CD4-positive, alpha-beta T cell treated with Interleukin-2 at 100 ng/mL for 4 hours (primary cell): ENCODE results near the gene SEMA3C.
"Not testable (repeated sequence)": the region's sequence is repeated elsewhere in the genome, so short reads cannot be mapped to it uniquely, and the experiment has no call there.

Experiments
- DNase-seq: peaks from one replicate; pipeline ENCODE4 v3.0.0-alpha.2; 2020; ENCODE audit warnings: low spot score

Gene SEMA3C

DNA sequence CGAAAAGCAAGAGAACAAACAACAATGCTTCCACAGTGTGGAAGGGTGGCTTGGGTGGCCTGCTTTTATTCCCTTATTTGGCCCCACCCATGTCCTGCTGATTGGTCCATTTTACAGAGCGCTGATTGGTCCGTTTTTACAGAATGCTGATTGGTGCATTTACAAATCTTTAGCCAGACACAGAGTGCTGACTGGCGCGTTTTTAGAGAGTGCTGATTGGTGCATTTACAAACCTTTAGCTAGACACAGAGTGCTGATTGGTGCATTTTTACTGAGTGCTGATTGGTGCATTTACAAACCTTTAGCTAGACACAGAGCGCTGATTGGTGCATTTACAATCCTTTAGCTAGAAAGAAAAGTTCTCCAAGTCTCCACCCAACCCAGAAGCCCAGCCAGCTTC, 8.1 kb upstream of the SEMA3C start:
- DNase-seq, result not testable (repeated sequence)

- DNase-seq, result no peak
Observed at GRCh38 chr7:80924090-80924489, 5.2 kb upstream of the SEMA3C start.

- DNase-seq, result no peak
Observed at GRCh38 chr7:80923211-80923612, 4.4 kb upstream of the SEMA3C start.

DNA sequence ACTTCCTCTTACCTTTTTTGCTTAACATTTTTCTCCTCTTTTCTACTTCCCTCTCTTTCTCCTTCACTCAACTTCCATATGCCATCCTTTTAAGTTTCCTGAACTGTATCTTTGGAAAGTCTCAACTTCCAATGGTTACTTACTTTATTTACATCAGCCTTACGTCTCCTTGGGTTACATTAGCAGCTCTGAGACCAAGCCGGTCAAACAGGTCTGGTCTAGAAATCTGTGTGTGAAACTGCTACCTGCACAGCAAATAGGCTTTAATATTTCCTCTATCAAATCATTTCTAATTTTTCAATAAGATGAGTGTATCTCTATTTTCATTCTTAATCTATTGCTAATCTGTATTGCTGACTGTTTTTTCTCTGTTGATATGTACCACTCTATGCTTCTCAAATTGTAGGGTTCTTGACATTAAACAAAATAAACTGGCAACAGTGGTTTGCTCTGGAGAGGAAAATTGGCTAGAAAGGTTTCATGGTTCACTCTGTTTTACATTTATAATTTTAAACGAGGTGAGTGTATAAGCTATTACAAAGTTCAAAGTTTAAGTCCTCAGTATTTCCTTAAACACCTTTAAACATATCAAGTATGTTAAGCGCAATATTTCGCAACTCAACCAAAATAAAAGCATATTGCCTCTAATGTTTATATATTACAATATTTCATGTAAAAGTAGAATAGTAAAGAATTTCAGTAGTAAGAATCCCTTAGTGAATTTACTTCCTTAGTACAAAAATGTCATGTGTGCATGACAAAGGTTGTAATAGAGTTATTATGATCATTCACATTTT, 3.6 kb upstream of the SEMA3C start:
- no peak for DNase-seq

DNA sequence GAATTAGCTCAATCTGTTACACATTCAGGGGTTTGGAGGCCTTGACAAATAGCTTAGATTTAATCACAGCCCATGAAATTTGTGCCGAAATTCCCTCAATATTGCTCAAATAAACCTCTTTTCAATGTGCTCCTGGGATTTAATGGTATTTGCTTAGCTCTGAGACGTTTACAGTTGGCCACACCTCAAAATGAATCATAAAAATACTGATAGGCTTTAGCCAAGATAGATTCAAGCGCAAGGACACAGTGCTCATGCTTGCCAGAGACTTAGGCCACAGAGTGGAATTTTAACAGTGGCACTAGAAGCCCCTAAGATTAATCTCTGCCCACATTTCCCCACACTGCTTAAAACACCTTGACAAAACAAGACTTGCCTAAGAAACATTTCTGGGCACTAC, 2.3 kb upstream of the SEMA3C start:
- no peak for DNase-seq

- DNase-seq, result no peak
Observed at GRCh38 chr7:80918399-80918798, 452 bp downstream of the SEMA3C start.

- DNase-seq, result no peak
Observed at GRCh38 chr7:80916770-80917741, 1.8 kb downstream of the SEMA3C start.

DNA sequence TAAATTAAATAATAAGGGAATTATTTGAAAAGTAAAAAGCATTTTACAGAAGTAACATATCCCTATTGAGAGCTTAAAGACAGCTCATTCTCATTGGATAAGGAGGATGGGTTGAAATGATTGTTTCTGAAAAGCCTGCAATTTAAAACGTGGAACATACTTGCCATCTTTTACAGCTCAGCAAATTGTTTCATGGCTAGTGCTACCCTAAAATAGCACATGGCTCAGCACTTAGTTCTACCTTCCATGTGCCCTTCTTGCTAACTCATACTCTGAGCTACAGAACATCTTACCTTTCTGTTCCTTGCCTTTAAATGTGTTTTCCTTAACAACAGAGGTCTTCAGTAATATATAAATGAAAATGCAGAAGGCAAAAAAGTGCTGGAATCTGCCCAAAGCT, 8.6 kb downstream of the SEMA3C start:
- DNase-seq, result no peak

GRCh38 chr7:80908360-80908797, 10.5 kb downstream of the SEMA3C start:
- DNase-seq, result no peak

GRCh38 chr7:80907612-80908011, 11.2 kb downstream of the SEMA3C start:
- no peak for DNase-seq

GRCh38 chr7:80907141-80907601, 11.7 kb downstream of the SEMA3C start:
- no peak for DNase-seq

DNA sequence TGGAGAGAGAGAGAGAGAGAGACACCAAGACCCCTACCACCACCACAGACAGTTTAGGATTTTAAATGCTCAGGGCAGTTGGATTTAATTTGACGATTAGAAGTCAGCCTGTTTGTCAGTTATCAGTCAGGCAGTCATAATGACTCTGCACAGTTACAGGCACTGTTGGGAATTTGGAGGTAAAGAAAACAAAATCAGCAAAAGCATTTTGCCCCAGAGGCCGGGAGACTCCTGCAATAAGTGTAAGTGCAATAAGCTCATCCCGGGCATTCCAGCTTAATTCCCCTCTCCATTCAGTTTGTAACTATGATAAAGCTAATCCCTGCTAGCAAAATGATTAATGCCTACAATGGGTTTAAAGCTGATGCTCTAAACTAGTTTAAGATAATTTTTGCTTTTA, 13.5 kb downstream of the SEMA3C start:
- no peak for DNase-seq

GRCh38 chr7:80902716-80903308, 16.0 kb downstream of the SEMA3C start:
- no peak for DNase-seq

GRCh38 chr7:80902019-80902418, 16.8 kb downstream of the SEMA3C start:
- no peak for DNase-seq

DNA sequence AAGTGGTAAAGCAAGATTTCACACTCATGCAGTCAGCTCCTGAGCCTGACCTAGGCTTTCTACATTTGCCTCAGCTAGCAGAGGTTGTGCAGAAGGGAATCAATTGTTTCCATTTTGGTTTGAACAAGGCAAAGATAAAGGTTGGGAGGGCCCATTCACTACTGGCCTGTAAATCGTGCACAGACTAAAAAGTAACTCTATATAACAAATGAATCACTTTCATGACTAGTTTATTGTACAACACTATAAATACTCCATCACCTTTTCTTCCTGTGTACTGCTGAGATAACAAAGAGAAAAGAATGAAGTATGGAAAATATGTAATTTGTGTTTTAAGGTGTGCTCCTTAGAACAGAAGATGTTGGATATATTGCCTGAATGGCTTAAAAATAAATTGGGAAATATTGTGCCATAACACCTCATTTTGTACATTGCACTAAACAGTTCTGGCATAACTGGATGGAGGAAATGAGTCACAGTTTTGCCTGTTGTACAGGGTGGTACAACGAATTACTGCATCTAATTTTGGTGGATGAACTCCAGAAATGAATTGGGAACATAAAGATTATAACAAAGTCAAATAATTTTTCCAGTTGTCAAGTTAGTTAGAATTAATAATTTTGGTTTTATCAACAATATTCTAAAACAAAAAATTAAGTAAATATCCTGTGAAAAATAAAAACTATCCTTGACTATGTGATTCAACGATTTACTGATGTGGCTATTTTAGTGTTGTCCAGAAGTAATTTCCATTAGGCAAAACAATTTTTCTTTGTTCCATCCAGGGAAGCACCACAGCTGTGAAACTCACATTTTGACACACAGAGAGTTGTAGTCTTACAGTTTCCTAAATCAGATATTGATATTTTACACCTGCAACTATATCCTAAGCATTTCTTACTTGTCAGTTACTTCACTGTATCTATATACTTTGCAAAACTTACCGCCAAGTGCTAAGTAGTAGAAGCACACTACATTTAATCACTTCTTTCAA, 18.0 kb downstream of the SEMA3C start:
- no peak for DNase-seq

DNA sequence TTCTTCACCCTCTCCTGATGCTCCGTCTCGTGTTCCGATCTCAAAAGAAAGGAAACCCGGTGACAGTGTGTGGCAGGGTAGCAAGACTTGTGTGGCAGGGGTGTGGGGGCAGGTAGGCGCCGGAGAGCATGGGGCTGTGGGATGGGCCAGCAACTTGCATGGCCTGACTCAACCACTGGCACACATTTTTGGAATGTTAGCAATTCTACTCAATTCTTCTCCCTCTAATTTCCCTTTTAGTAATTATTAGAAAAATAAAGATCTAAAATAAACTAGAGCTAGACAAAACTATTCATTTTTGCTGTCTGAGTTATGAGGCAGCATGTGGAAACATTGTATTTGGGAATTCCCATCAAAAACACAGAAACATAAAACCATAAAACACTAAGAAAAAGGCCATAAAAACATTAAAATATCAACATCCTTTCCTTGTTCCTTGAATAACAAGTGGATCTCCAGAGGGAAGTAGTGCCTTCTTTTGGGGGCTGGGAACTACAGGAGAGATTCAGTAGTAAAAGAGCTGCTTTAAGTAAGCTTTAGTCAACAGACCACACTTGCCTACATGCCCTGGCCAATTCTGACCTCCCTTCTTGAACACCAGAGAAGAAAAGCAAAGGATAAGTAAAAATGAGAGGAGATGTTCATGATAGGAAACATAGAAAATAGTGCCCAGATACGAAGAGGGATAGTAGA, 21.8 kb downstream of the SEMA3C start:
- no peak for DNase-seq

- DNase-seq, result no peak
Observed at GRCh38 chr7:80895056-80895455, 23.8 kb downstream of the SEMA3C start.

DNA sequence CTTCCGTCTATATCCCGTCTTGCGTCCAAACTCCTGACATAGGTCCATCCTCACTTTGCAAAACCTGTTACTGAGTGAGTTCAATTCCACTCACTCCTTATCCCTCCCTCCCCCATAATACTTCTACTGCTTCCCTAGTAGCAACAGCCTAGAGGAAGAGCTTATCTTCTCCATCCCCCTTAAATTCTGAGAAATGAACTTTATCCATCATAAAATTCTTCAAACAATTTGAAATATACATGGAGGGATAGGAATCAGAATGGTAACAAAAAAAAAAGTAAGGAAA, 27.6 kb downstream of the SEMA3C start:
- DNase-seq, result no peak

DNA sequence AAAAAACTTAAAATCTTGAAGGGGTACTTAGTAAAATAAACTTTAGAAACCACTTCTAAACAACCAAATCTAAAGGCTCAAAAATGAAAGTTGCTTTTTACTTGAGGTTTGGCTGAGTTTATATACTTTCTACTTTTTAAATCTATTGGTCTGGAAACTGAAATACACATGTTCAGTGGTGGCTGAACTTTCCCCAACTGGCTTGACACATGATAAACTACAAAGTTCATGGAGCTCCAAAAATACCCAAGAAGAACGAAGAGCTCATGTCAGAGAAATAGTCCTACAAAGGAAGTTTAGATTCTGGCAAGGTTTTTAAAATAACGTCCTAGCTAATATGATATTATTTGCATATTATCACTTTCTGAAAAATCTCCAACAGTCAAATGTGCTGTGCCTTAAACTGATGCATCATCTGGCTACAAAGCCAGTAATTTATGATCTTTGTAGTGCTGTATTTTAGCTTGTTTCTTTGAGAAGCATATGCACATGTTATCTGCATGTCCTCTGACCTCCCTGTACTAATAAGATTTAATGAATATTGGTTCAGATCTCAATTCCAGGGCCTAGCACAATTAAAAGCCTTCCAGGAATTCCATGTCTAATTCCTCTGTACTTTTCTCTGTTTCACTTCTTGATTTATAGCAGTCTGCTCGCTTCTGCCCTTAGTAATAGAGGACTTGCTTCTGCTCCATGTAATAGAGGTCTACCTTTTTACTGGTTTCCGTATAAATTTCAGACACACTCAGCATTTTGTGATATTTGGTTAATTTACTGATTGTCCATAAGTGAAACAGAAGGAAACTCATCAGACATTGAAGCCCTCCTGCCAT, 28.2 kb downstream of the SEMA3C start:
- DNase-seq, result no peak

- DNase-seq, result no peak
Observed at GRCh38 chr7:80889525-80889924, 29.3 kb downstream of the SEMA3C start.
